ENCODE measurements around the gene NAA80.
A peak's percentile ranks its signal among the peaks of the same experiment; 100 is the strongest.

Gene NAA80

GRCh38 chr3:50324351-50325112 lies 25.3 kb upstream of the NAA80 start:
- DNase-seq (ENCODE audit: low spot score): no peak
- no peak overlapping the region for H4K8ac ChIP-seq (ENCODE audit: low read depth, low read length)
- no peak overlapping the region for H3K9ac ChIP-seq (ENCODE audit: low read depth, low read length, poor library complexity)

GRCh38 chr3:50323614-50324199 lies 24.5 kb upstream of the NAA80 start:
- H3K14ac ChIP-seq (ENCODE audit: low read length): no peak overlapping the region
- peak overlapping the region; percentile 68 for H2BK12ac ChIP-seq (ENCODE audit: low read length)
- no peak overlapping the region for H3K4ac ChIP-seq (ENCODE audit: low read length)
- H2BK15ac ChIP-seq (ENCODE audit: low read length): peak overlapping the region; percentile 14
- no peak for DNase-seq (ENCODE audit: low spot score)
- H3K9me3 ChIP-seq (replicated peaks in 1 of 2; ENCODE audit: control insufficient read depth in 2 of 2, insufficient read depth in 1 of 2, low read depth in 1 of 2, low read length in 2 of 2): no peaks in the 10 kb centered on the region
- no peak overlapping the region for H4K91ac ChIP-seq (ENCODE audit: low read depth, low read length, poor library complexity)
- H3K9ac ChIP-seq (ENCODE audit: low read depth, low read length, poor library complexity): peak overlapping the region; percentile 21
- no peak overlapping the region for H2BK120ac ChIP-seq (ENCODE audit: low read depth, low read length)
- H3K36me3 ChIP-seq (replicated peaks in 1 of 2; ENCODE audit: control insufficient read depth in 2 of 2, insufficient read depth in 2 of 2, low read length in 2 of 2): peaks cover 23 to 45% of the 10 kb centered on the region in 2 donors
- H3K27ac ChIP-seq (replicated peaks; ENCODE audit: low read length): no peak overlapping the region
- peak overlapping the region; percentile 23 for H3K18ac ChIP-seq (ENCODE audit: low read length)
- H3K4me1 ChIP-seq (ENCODE audit: control insufficient read depth in 2 of 2, insufficient read depth in 1 of 2, low read depth in 1 of 2, low read length in 2 of 2): peaks cover 32 to 33% of the 10 kb centered on the region in 2 donors
- H3K79me1 ChIP-seq (ENCODE audit: low read depth, low read length): peaks cover 20% of the 10 kb centered on the region
- no peak overlapping the region for H2BK5ac ChIP-seq (ENCODE audit: low read length)
- no peaks in the 10 kb centered on the region for H3K27me3 ChIP-seq (ENCODE audit: control insufficient read depth in 3 of 3, insufficient read depth in 3 of 3, low read depth in 1 of 3, low read length in 3 of 3)
- H2AK5ac ChIP-seq (ENCODE audit: low read depth, low read length): peak overlapping the region; percentile 44
- no peak overlapping the region for H3K23ac ChIP-seq (ENCODE audit: low read depth, low read length, poor library complexity)
- no peak overlapping the region for H2AFZ ChIP-seq (ENCODE audit: low read length)
- WGBS, 2 donors (ENCODE audit: extremely low coverage in 2 of 2, insufficient read length in 2 of 2, insufficient replicate concordance in 1 of 2): no CpG with 5 or more reads among the region's 5 CpGs
- H3K4me3 ChIP-seq (ENCODE audit: low read length in 2 of 2): no peak overlapping the region
- H4K8ac ChIP-seq (ENCODE audit: low read depth, low read length): no peak overlapping the region
- no peak overlapping the region for H3K4me2 ChIP-seq (ENCODE audit: insufficient read depth, low read length, poor library complexity, severe bottlenecking)

More at GRCh38 chr3:50324351-50325112, 25.3 kb upstream of the NAA80 start:
- Histone ChIP-seq H3K23ac (ENCODE audit: low read depth, low read length, poor library complexity) (no peak overlapping the region), H3K18ac (ENCODE audit: low read length) (peak overlapping the region; percentile 25), H3K14ac (ENCODE audit: low read length) (no peak overlapping the region), H3K27me3 (ENCODE audit: control insufficient read depth in 3 of 3, insufficient read depth in 3 of 3, low read depth in 1 of 3, low read length in 3 of 3) (no peaks in the 10 kb centered on the region), H3K9me3 (replicated peaks in 1 of 2; ENCODE audit: control insufficient read depth in 2 of 2, insufficient read depth in 1 of 2, low read depth in 1 of 2, low read length in 2 of 2) (no peaks in the 10 kb centered on the region), H2BK120ac (ENCODE audit: low read depth, low read length) (no peak overlapping the region), H3K4me3 (ENCODE audit: low read length in 2 of 2) (peak overlapping the region in 1 of 2 donors; percentile 0), H3K79me1 (ENCODE audit: low read depth, low read length) (peaks cover 17% of the 10 kb centered on the region), H4K91ac (ENCODE audit: low read depth, low read length, poor library complexity) (peak overlapping the region; percentile 28), H2BK15ac (ENCODE audit: low read length) (no peak overlapping the region), H3K4me1 (ENCODE audit: control insufficient read depth in 2 of 2, insufficient read depth in 1 of 2, low read depth in 1 of 2, low read length in 2 of 2) (peaks cover 28 to 32% of the 10 kb centered on the region in 2 donors), H3K27ac (replicated peaks; ENCODE audit: low read length) (no peak overlapping the region), H3K36me3 (replicated peaks in 1 of 2; ENCODE audit: control insufficient read depth in 2 of 2, insufficient read depth in 2 of 2, low read length in 2 of 2) (peaks cover 17 to 42% of the 10 kb centered on the region in 2 donors), H2BK12ac (ENCODE audit: low read length) (no peak overlapping the region), H2BK5ac (ENCODE audit: low read length) (no peak overlapping the region), H3K4me2 (ENCODE audit: insufficient read depth, low read length, poor library complexity, severe bottlenecking) (no peak overlapping the region), H3K4ac (ENCODE audit: low read length) (no peak overlapping the region), H2AFZ (ENCODE audit: low read length) (no peak overlapping the region), H2AK5ac (ENCODE audit: low read depth, low read length) (peak overlapping the region; percentile 38)
- no CpG with 5 or more reads among the region's 4 CpGs for WGBS, 2 donors (ENCODE audit: extremely low coverage in 2 of 2, insufficient read length in 2 of 2, insufficient replicate concordance in 1 of 2)

GRCh38 chr3:50323092-50323600 lies 23.9 kb upstream of the NAA80 start:
- no peak overlapping the region for H3K4ac ChIP-seq (ENCODE audit: low read length)
- H3K4me3 ChIP-seq (ENCODE audit: low read length in 2 of 2): no peak overlapping the region
- peak overlapping the region; percentile 68 for H2BK12ac ChIP-seq (ENCODE audit: low read length)
- no peak overlapping the region for H2AFZ ChIP-seq (ENCODE audit: low read length)
- H4K8ac ChIP-seq (ENCODE audit: low read depth, low read length): no peak overlapping the region
- peaks cover 30 to 35% of the 10 kb centered on the region in 2 donors for H3K4me1 ChIP-seq (ENCODE audit: control insufficient read depth in 2 of 2, insufficient read depth in 1 of 2, low read depth in 1 of 2, low read length in 2 of 2)
- H3K36me3 ChIP-seq (replicated peaks in 1 of 2; ENCODE audit: control insufficient read depth in 2 of 2, insufficient read depth in 2 of 2, low read length in 2 of 2): peaks cover 28 to 51% of the 10 kb centered on the region in 2 donors
- no peaks in the 10 kb centered on the region for H3K9me3 ChIP-seq (replicated peaks in 1 of 2; ENCODE audit: control insufficient read depth in 2 of 2, insufficient read depth in 1 of 2, low read depth in 1 of 2, low read length in 2 of 2)
- H3K9ac ChIP-seq (ENCODE audit: low read depth, low read length, poor library complexity): peak overlapping the region; percentile 21
- H2BK5ac ChIP-seq (ENCODE audit: low read length): no peak overlapping the region
- peak overlapping the region; percentile 23 for H3K18ac ChIP-seq (ENCODE audit: low read length)
- no peaks in the 10 kb centered on the region for H3K27me3 ChIP-seq (ENCODE audit: control insufficient read depth in 3 of 3, insufficient read depth in 3 of 3, low read depth in 1 of 3, low read length in 3 of 3)
- H2BK120ac ChIP-seq (ENCODE audit: low read depth, low read length): peak overlapping the region; percentile 94
- no peak overlapping the region for H3K27ac ChIP-seq (replicated peaks; ENCODE audit: low read length)
- DNase-seq (ENCODE audit: low spot score): no peak
- no peak overlapping the region for H4K91ac ChIP-seq (ENCODE audit: low read depth, low read length, poor library complexity)
- no peak overlapping the region for H3K23ac ChIP-seq (ENCODE audit: low read depth, low read length, poor library complexity)
- peaks cover 26% of the 10 kb centered on the region for H3K79me1 ChIP-seq (ENCODE audit: low read depth, low read length)
- H2AK5ac ChIP-seq (ENCODE audit: low read depth, low read length): peak overlapping the region; percentile 90
- H3K4me2 ChIP-seq (ENCODE audit: insufficient read depth, low read length, poor library complexity, severe bottlenecking): peak overlapping the region; percentile 54
- no CpG with 5 or more reads among the region's 4 CpGs for WGBS, 2 donors (ENCODE audit: extremely low coverage in 2 of 2, insufficient read length in 2 of 2, insufficient replicate concordance in 1 of 2)
- peak overlapping the region; percentile 99 for H2BK15ac ChIP-seq (ENCODE audit: low read length)
- no peak overlapping the region for H3K14ac ChIP-seq (ENCODE audit: low read length)
